HFF-Myc (cell line): Measurements from ENCODE around the gene GGCX.
"Not testable (repeated sequence)": the region's sequence is repeated elsewhere in the genome, so short reads cannot be mapped to it uniquely, and the experiment has no call there.

Experiments
- DNase-seq: peaks from one replicate; pipeline ENCODE4 v3.0.0-alpha.2; 2011; ENCODE audit warnings: low read depth; ENCODE audit errors: extremely low read depth
- H3K4me3 ChIP-seq: replicated peaks from 2 replicates; pipeline ENCODE4 v1.5.1; 2011; ENCODE audit warnings: low read depth, mild to moderate bottlenecking, control low read depth, low read length
- CTCF ChIP-seq: IDR thresholded peaks from 2 replicates; pipeline ENCODE4 v1.5.1; 2012; ENCODE audit warnings: mild to moderate bottlenecking, low read depth, low read length, control low read depth; ENCODE audit errors: missing control alignments

The GGCX gene

DNA sequence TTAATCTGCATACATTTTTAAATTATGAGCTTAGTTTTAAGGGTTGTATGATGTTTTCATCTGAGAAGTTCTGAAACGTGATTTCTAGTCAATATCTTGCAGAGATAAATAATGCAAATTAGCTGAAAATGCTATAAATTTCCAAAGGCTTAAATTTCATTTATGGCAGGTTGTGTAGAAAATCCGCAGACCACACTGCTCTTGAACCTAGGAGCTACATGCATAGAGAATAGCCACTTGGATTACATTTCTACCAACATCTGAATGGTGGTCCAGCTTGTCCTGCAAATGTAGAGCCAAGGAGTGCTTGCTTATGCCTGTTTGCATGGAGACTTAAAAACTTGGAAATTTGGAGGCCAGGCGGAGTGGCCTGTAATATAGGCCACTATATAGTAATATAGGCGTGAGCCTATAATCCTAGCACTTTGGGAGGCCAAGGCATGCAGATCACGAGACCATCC is 15.5 kb downstream of the GGCX start:
- no peak for TF ChIP-seq CTCF
- DNase-seq = no peak
- no peak overlapping the region for H3K4me3 ChIP-seq

DNA sequence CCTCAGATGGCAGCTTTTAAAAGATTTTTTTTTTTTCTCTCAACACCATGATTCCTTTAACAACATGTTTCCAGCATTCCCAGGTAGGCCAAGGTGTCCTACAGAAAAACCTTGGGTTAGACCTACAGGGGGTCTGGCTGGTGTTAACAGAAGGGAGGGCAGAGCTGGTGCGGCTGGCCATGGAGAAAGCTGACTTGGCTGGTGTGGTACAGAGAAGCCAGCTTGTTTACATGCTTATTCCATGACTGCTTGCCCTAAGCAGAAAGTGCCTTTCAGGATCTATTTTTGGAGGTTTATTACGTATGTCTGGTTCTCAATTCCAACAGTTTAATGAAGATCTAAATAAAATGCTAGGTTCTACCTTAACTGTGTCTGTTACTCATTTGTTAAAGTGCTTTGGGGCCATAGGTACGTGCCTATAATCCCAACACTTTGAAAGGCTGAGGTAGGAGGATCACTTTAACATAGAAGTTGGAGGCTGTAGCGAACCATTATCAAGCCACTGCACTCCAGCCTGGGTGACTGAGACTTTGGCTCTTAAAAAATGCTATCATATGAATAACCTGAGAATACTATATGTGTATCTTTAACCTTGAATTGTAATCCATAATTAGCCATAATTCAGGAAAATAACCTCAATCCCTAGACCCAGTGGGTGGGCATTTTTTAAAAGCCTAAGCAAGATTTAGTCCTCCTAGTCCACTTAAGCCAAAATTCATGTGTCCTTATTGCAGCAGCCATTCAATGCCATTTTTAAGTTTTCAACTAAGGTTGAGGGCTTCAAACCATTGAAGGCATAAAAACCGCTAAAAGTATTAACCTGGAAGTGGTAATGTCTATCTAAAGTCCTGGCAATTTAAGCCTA is 16.1 kb downstream of the GGCX start:
- not testable (repeated sequence) for DNase-seq

GRCh38 chr2:85544254-85544691 is 17.0 kb downstream of the GGCX start:
- H3K4me3 ChIP-seq, DNase-seq: not testable (repeated sequence)

More for the DNA sequence above, 16.1 kb downstream of the GGCX start:
- not testable (repeated sequence) for H3K4me3 ChIP-seq

GRCh38 chr2:85542777-85543176 is 18.5 kb downstream of the GGCX start:
- H3K4me3 ChIP-seq = peak overlapping the region; percentile 96
- DNase-seq = no peak

GRCh38 chr2:85541753-85542457 is 19.4 kb downstream of the GGCX start:
- TF ChIP-seq CTCF = no peak
- peak overlapping the region; percentile 96 for H3K4me3 ChIP-seq

More at GRCh38 chr2:85542777-85543176, 18.5 kb downstream of the GGCX start:
- TF ChIP-seq CTCF = no peak

GRCh38 chr2:85541262-85541661 is 20.0 kb downstream of the GGCX start:
- no peak for TF ChIP-seq CTCF
- no peak for DNase-seq

More at GRCh38 chr2:85541753-85542457, 19.4 kb downstream of the GGCX start:
- no peak for DNase-seq

GRCh38 chr2:85540133-85540648 is 21.1 kb downstream of the GGCX start:
- H3K4me3 ChIP-seq = peak overlapping the region; percentile 96
- no peak for TF ChIP-seq CTCF
- no peak for DNase-seq

More at GRCh38 chr2:85541262-85541661, 20.0 kb downstream of the GGCX start:
- H3K4me3 ChIP-seq = peak overlapping the region; percentile 96
